KMS-11 (cell line): Measurements from ENCODE around the gene AFM.

Source experiments
- H2AFZ ChIP-seq: fragments of 200-600 bp; sonication (generic); 2 replicates; pipeline ENCODE4 v1.6.1; 2016; ENCODE audit warnings: antibody characterized with exemption, mixed run types, low read depth
- H3K27ac ChIP-seq: fragments of 200-600 bp; sonication (generic); 2 replicates; pipeline ENCODE4 v1.6.1; 2016; ENCODE audit warnings: mild to moderate bottlenecking, mixed run types
- H3K27me3 ChIP-seq: fragments of 200-600 bp; sonication (generic); 2 replicates; pipeline ENCODE4 v1.6.1; 2017; ENCODE audit warnings: mild to moderate bottlenecking, low read depth, mixed run types, moderate library complexity; ENCODE audit not compliant: insufficient read depth
- H3K36me3 ChIP-seq: fragments of 200-600 bp; sonication (generic); 2 replicates; pipeline ENCODE4 v1.6.1; 2017; ENCODE audit warnings: mild to moderate bottlenecking, mixed run types; ENCODE audit not compliant: insufficient read depth
- H3K4me1 ChIP-seq: fragments of 200-600 bp; sonication (generic); 2 replicates; pipeline ENCODE4 v1.6.1; 2016; ENCODE audit warnings: mild to moderate bottlenecking, low read depth, mixed run types; ENCODE audit not compliant: poor library complexity, severe bottlenecking
- H3K4me2 ChIP-seq: fragments of 200-600 bp; sonication (generic); 2 replicates; pipeline ENCODE4 v1.7.0; 2016; ENCODE audit warnings: mild to moderate bottlenecking, mixed run types
- H3K4me3 ChIP-seq: fragments of 200-600 bp; sonication (generic); IDR thresholded peaks from 2 replicates; pipeline ENCODE4 v1.6.1; 2017; ENCODE audit warnings: low read depth, low read length, mixed read lengths; ENCODE audit not compliant: insufficient read depth
- H3K79me2 ChIP-seq: fragments of 200-600 bp; sonication (generic); 2 replicates; pipeline ENCODE4 v1.6.1; 2016; ENCODE audit warnings: low read depth, mixed run types; ENCODE audit not compliant: insufficient read depth
- H3K9ac ChIP-seq: fragments of 200-600 bp; sonication (generic); 2 replicates; pipeline ENCODE4 v1.6.1; 2016; ENCODE audit warnings: mild to moderate bottlenecking, mixed run types
- H4K20me1 ChIP-seq: fragments of 200-600 bp; sonication (generic); 2 replicates; pipeline ENCODE4 v1.6.1; 2016; ENCODE audit warnings: mild to moderate bottlenecking, mixed run types; ENCODE audit not compliant: insufficient read depth
- CTCF ChIP-seq: fragments of 200-600 bp; sonication (generic); conservative IDR thresholded peaks from 2 replicates; pipeline ENCODE4 v1.6.1; 2017; ENCODE audit warnings: low read depth, mild to moderate bottlenecking, antibody characterized with exemption, low read length, moderate library complexity, mixed read lengths

The AFM gene

GRCh38 chr4:73438048-73438447 is 43.5 kb upstream of the AFM start:
- H3K36me3 ChIP-seq: no peaks in the 10 kb centered on the region
- no peak for TF ChIP-seq CTCF
- no peaks in the 10 kb centered on the region for H3K27me3 ChIP-seq
- H3K79me2 ChIP-seq: no peaks in the 10 kb centered on the region
- H3K4me1 ChIP-seq: no peaks in the 10 kb centered on the region
- H3K4me3 ChIP-seq: no peak overlapping the region
- no peaks in the 10 kb centered on the region for H4K20me1 ChIP-seq
- H3K27ac ChIP-seq: no peak overlapping the region
- no peak overlapping the region for H3K9ac ChIP-seq
- H2AFZ ChIP-seq: no peak overlapping the region
- no peak overlapping the region for H3K4me2 ChIP-seq

- no peak overlapping the region for H3K4me2 ChIP-seq
- no peak overlapping the region for H3K27ac ChIP-seq
- H3K4me1 ChIP-seq: no peaks in the 10 kb centered on the region
- no peak overlapping the region for H2AFZ ChIP-seq
- H3K4me3 ChIP-seq: no peak overlapping the region
- H3K9ac ChIP-seq: no peak overlapping the region
- no peaks in the 10 kb centered on the region for H3K27me3 ChIP-seq
- no peak for TF ChIP-seq CTCF
- H4K20me1 ChIP-seq: no peaks in the 10 kb centered on the region
- H3K36me3 ChIP-seq: no peaks in the 10 kb centered on the region
- H3K79me2 ChIP-seq: no peaks in the 10 kb centered on the region
These were observed 42.8 kb upstream of the AFM start for GRCh38 chr4:73438582-73439215.

GRCh38 chr4:73439445-73439844 is 42.1 kb upstream of the AFM start:
- no peak overlapping the region for H3K9ac ChIP-seq
- H3K27ac ChIP-seq: no peak overlapping the region
- no peak overlapping the region for H2AFZ ChIP-seq
- no peak for TF ChIP-seq CTCF
- no peak overlapping the region for H3K4me3 ChIP-seq
- no peaks in the 10 kb centered on the region for H3K36me3 ChIP-seq
- no peaks in the 10 kb centered on the region for H3K4me1 ChIP-seq
- H4K20me1 ChIP-seq: no peaks in the 10 kb centered on the region
- H3K4me2 ChIP-seq: no peak overlapping the region
- no peaks in the 10 kb centered on the region for H3K79me2 ChIP-seq
- no peaks in the 10 kb centered on the region for H3K27me3 ChIP-seq

GRCh38 chr4:73439991-73440390 is 41.6 kb upstream of the AFM start:
- Histone ChIP-seq H3K4me1 (no peaks in the 10 kb centered on the region), H3K79me2 (no peaks in the 10 kb centered on the region)

More at GRCh38 chr4:73439991-73440390, 41.6 kb upstream of the AFM start:
- no peak overlapping the region for H3K4me2 ChIP-seq
- H3K36me3 ChIP-seq: no peaks in the 10 kb centered on the region
- H2AFZ ChIP-seq: no peak overlapping the region
- no peak overlapping the region for H3K27ac ChIP-seq
- TF ChIP-seq CTCF: no peak
- no peaks in the 10 kb centered on the region for H4K20me1 ChIP-seq
- no peak overlapping the region for H3K4me3 ChIP-seq
- no peaks in the 10 kb centered on the region for H3K27me3 ChIP-seq
- no peak overlapping the region for H3K9ac ChIP-seq
